B cell (primary cell): ENCODE data around the gene ZNF22. TPM values are rescaled to one million over a fixed set of nuclear protein-coding genes. Genes with fewer than 3 reads are reported as not detected.

Source experiments
- ATAC-seq: fragments of 200-7000 bp; cut with Tn5 transposase; one replicate; pipeline ENCODE4 v1.10.0; 2021; ENCODE audit warnings: low read depth, mild to moderate bottlenecking, moderate number of reproducible peaks, moderate library complexity
- CTCF ChIA-PET: fragments of 350-600 bp; sonication (Branson Sonifier 250); formaldehyde crosslinking; loops from one replicate; lab custom pipeline; 2021; ENCODE audit warnings: antibody characterized with exemption, inconsistent platforms; lab: Charles Lee
- POLR2A ChIA-PET: fragments of 350-600 bp; sonication (Branson Sonifier 250); formaldehyde crosslinking; loops from one replicate; lab custom pipeline; 2021; ENCODE audit warnings: antibody characterized with exemption; lab: Charles Lee
- DNase-seq: peaks from one replicate; pipeline ENCODE4 v3.0.0; 2013
- H2AFZ ChIP-seq: 2 replicates; pipeline ENCODE4 v1.6.1; 2012; ENCODE audit warnings: mild to moderate bottlenecking, low read depth, low read length; ENCODE audit not compliant: insufficient read depth, poor library complexity, severe bottlenecking
- H3K27ac ChIP-seq, 2 donors: 1 replicate in 1 of 2; 2 replicates in 1 of 2; pipeline ENCODE4 v1.5.1; 2012 to 2013; ENCODE audit warnings: low read length in 2 of 2, mild to moderate bottlenecking in 2 of 2, moderate library complexity in 1 of 2
- H3K27me3 ChIP-seq, 4 experiments: fragments of 200-600 bp in 1 of 4; sonication (generic) in 1 of 4; replicated peaks in 1 of 4; 1 replicate in 2 of 4; 2 replicates in 2 of 4; pipeline versions ENCODE4 v1.6.1 to v1.7.0; 2013 to 2016; ENCODE audit warnings: low read length in 3 of 4, mild to moderate bottlenecking in 2 of 4, mixed read lengths in 1 of 4, moderate library complexity in 1 of 4; ENCODE audit not compliant: insufficient read depth in 4 of 4, control insufficient read depth in 3 of 4; ENCODE audit errors: control extremely low read depth in 1 of 4
- H3K36me3 ChIP-seq, 2 experiments: replicated peaks in 1 of 2; 1 replicate in 1 of 2; 2 replicates in 1 of 2; pipeline versions ENCODE4 v1.6.1 to v1.7.1; 2013; ENCODE audit warnings: low read length in 1 of 2; ENCODE audit not compliant: insufficient read depth in 2 of 2, control insufficient read depth in 1 of 2; ENCODE audit errors: control extremely low read depth in 1 of 2, extremely low read depth in 1 of 2
- H3K4me1 ChIP-seq, 2 donors: fragments of 200-600 bp in 1 of 2; sonication (generic) in 1 of 2; 1 replicate in 1 of 2; 2 replicates in 1 of 2; pipeline versions ENCODE4 v1.5.1 to v1.6.1; 2013 to 2017; ENCODE audit warnings: low read length in 2 of 2; ENCODE audit not compliant: control insufficient read depth in 2 of 2, insufficient read depth in 2 of 2
- H3K4me2 ChIP-seq: replicated peaks from 2 replicates; pipeline ENCODE3; 2012; ENCODE audit warnings: mild to moderate bottlenecking, low read depth, low read length; ENCODE audit not compliant: poor library complexity, severe bottlenecking
- H3K4me3 ChIP-seq, 5 experiments: fragments of 200-600 bp in 1 of 5; sonication (generic) in 1 of 5; 1 replicate in 3 of 5; 2 replicates in 2 of 5; pipeline versions ENCODE4 v1.5.1 to v1.7.0; 2011 to 2016; ENCODE audit warnings: low read length in 4 of 5, mild to moderate bottlenecking in 4 of 5, low read depth in 2 of 5, control low read depth in 1 of 5, moderate library complexity in 1 of 5; ENCODE audit not compliant: insufficient read depth in 1 of 5; ENCODE audit errors: control extremely low read depth in 1 of 5, extremely low read depth in 1 of 5
- H3K79me2 ChIP-seq: fragments of 200-600 bp; sonication (generic); one replicate; pipeline ENCODE4 v1.6.0; 2016; ENCODE audit warnings: low read length; ENCODE audit not compliant: control insufficient read depth, insufficient read depth
- H3K9ac ChIP-seq: fragments of 200-600 bp; sonication (generic); 2 replicates; pipeline ENCODE4 v1.6.1; 2017; ENCODE audit warnings: mild to moderate bottlenecking, low read length, moderate library complexity
- H3K9me3 ChIP-seq, 3 donors: one replicate each; pipeline versions ENCODE4 v1.6.1 to v1.7.1; 2013; ENCODE audit warnings: low read length in 2 of 3; ENCODE audit not compliant: control insufficient read depth in 2 of 3, insufficient read depth in 1 of 3; ENCODE audit errors: control extremely low read depth in 1 of 3
- H4K20me1 ChIP-seq: 2 replicates; pipeline ENCODE4 v1.6.0; 2012; ENCODE audit warnings: mild to moderate bottlenecking, low read length; ENCODE audit not compliant: insufficient read depth, control insufficient read depth, poor library complexity, severe bottlenecking
- H3K27ac Mint-ChIP-seq: one replicate; pipeline ENCODE4 v1.8.0; 2021; ENCODE audit warnings: mixed read lengths
- H3K27me3 Mint-ChIP-seq: one replicate; pipeline ENCODE4 v1.8.0; 2021; ENCODE audit warnings: mixed read lengths
- H3K4me1 Mint-ChIP-seq: one replicate; pipeline ENCODE4 v1.8.0; 2021; ENCODE audit warnings: mixed read lengths
- H3K4me3 Mint-ChIP-seq: one replicate; pipeline ENCODE4 v1.8.0; 2021; ENCODE audit warnings: mixed read lengths
- H3K9me3 Mint-ChIP-seq: one replicate; pipeline ENCODE4 v1.8.0; 2022; ENCODE audit warnings: mixed read lengths; ENCODE audit not compliant: insufficient read depth
- CTCF ChIP-seq: fragments of 200-600 bp; IDR thresholded peaks from one replicate; pipeline ENCODE4 v1.8.0; 2022; ENCODE audit warnings: antibody characterized with exemption, mild to moderate bottlenecking
- EZH2 ChIP-seq: IDR thresholded peaks from 2 replicates; pipeline ENCODE4 v1.6.1; 2012; ENCODE audit warnings: borderline replicate concordance, low read depth, mild to moderate bottlenecking, moderate library complexity, low read length; ENCODE audit not compliant: insufficient read depth, poor library complexity, severe bottlenecking
- WGBS: methylation state at CpG from one replicate; pipeline ENCODE4 v1.1.5; 2013; ENCODE audit warnings: missing lambda C conversion rate; ENCODE audit not compliant: insufficient coverage; 5-methylcytosine and 5-hydroxymethylcytosine counted together
- intact Hi-C: fragments of 100-400 bp; cut with micrococcal nuclease; formaldehyde crosslinking; loops from one replicate; pipeline ENCODE4 v1.10.0; 2022
- polyA plus RNA-seq: library from polyadenylated mRNA; depleted of rRNA; stranded (reverse); fragments of >200 nt; gene quantifications from 2 replicates; pipeline ENCODE4 v1.2.3, GENCODE V29; 2012
- total RNA-seq, 2 donors: library from RNA; stranded (reverse); fragments of 120-200 nt in 1 of 2; gene quantifications; 1 replicate in 1 of 2; 2 replicates in 1 of 2; pipeline versions ENCODE4 v1.2.3 to v1.2.4, GENCODE V29; 2013 to 2022

The ZNF22 gene
- total and polyA plus RNA-seq, 2 donors (not counting 1 experiment from before 2014, with no cell fraction given): 7.7 to 31.4 TPM

DNA sequence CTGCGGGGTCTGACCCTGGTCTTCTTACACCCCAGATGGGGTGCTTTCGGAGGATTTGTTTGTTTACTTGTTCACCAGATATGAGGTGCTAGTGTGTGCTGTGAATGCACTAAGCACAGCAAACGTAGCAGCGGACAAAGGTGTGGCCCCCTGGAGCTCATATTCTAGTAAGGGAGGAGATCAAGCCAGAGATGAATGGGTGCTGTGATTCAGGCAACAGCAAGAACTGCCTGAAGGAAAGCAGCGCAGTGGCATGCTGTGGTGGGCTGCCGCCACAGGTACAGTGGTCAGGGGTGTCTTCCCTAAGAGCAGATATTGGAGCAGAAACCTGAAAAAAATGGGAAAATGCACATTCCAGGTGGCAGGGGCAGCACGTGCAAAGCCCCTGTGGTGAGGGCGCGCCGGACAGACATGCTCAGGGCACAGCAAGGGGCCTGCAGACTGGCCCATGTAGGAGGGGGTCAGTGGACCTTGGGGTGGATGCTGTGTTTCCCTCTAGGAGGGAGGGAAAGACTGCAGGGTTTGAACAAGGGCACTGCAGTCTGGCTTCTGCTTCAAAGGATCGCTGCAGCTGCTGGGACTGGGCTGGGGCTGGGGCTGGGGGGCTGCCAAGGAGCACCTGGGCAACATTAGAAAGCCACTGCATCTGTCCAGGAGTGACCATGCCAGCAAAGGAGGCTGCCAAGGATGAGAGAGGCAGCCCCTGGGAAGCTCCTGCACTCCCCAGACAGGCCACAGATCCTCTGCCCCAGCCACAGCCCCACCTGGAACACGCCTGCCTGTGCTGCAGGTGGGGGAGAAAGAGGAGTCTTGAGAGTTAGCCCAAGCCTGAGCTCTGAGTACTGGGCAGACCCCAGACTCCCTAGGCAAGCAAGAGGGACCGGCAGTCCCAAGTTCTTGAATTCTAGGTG lies 21.2 kb upstream of the ZNF22 start:
- no peak overlapping the region for H3K27ac Mint-ChIP-seq
- H3K4me1 ChIP-seq: peaks cover 3 to 15% of the 10 kb centered on the region in 2 donors
- intact Hi-C loops: no loop called here
- H2AFZ ChIP-seq: peak overlapping the region; percentile 40
- no peaks in the 10 kb centered on the region for H3K9me3 Mint-ChIP-seq
- H3K27ac ChIP-seq: no peak overlapping the region
- TF ChIP-seq EZH2: no peak
- no peak for TF ChIP-seq CTCF
- H3K27me3 Mint-ChIP-seq: no peaks in the 10 kb centered on the region
- ATAC-seq: no peak
- DNase-seq: no peak
- no peaks in the 10 kb centered on the region for H3K9me3 ChIP-seq
- peaks cover 0 to 9% (median 0%) of the 10 kb centered on the region in 4 experiments for H3K27me3 ChIP-seq
- ChIA-PET POLR2A (no interaction called here), CTCF (interaction anchor here (1.1 to 9.0 kb wide), 2 partner anchors 16 to 47 kb away, joined by 3 to 93 read pairs; no protein-coding TSS in a partner anchor)
- no peaks in the 10 kb centered on the region for H4K20me1 ChIP-seq
- no peak overlapping the region for H3K4me3 Mint-ChIP-seq
- H3K36me3 ChIP-seq: no peaks in the 10 kb centered on the region
- no peak overlapping the region for H3K4me2 ChIP-seq
- H3K9ac ChIP-seq: no peak overlapping the region
- no peak overlapping the region for H3K4me3 ChIP-seq
- H3K79me2 ChIP-seq: no peaks in the 10 kb centered on the region
- peaks cover 5% of the 10 kb centered on the region for H3K4me1 Mint-ChIP-seq
- WGBS: 96% methylated on average over 12 of the region's 13 CpGs
